ENCODE measurements around the gene EGFL7. TPM values are rescaled to one million over a fixed set of nuclear protein-coding genes. Genes with fewer than 3 reads are reported as not detected.

The EGFL7 gene
- total and polyA plus RNA-seq, 2 donors (not counting 1 experiment from before 2014, with no cell fraction given): 4.2 to 7.9 TPM

- H3K9me3 ChIP-seq (ENCODE audit: control insufficient read depth, insufficient read depth, low read depth, low read length): no peaks in the 10 kb centered on the region
Observed at GRCh38 chr9:136625101-136626065, 37.3 kb upstream of the EGFL7 start.

GRCh38 chr9:136626066-136626725 lies 36.5 kb upstream of the EGFL7 start:
- Histone ChIP-seq H3K4me1 (ENCODE audit: control insufficient read depth, extremely low read depth, insufficient read depth, low read length) (peaks cover 9% of the 10 kb centered on the region), H3K27ac (ENCODE audit: insufficient read depth, low read length) (no peak overlapping the region), H3K4me2 (ENCODE audit: extremely low read depth, insufficient read depth, low read length) (no peak overlapping the region), H3K9ac (ENCODE audit: insufficient read depth, low read length) (no peak overlapping the region), H3K79me2 (ENCODE audit: control insufficient read depth, insufficient read depth, low read length) (no peaks in the 10 kb centered on the region), H3K27me3 (ENCODE audit: control insufficient read depth, insufficient read depth, low read length) (no peaks in the 10 kb centered on the region), H3K36me3 (ENCODE audit: control insufficient read depth, insufficient read depth, low read length) (no peaks in the 10 kb centered on the region), H4K20me1 (ENCODE audit: control insufficient read depth, extremely low read depth, insufficient read depth, low read length) (no peaks in the 10 kb centered on the region), H3K9me3 (ENCODE audit: control insufficient read depth, insufficient read depth, low read depth, low read length) (no peaks in the 10 kb centered on the region), H2AFZ (ENCODE audit: low read length) (no peak overlapping the region), H3K4me3 (replicated peaks in 1 of 4; ENCODE audit: control extremely low read depth in 1 of 4, insufficient read depth in 1 of 4, low read depth in 3 of 4, low read length in 4 of 4) (no peak overlapping the region)
- no peak for DNase-seq (ENCODE audit: low read depth in 2 of 2)
- TF ChIP-seq EZH2 (IDR thresholded peaks at IDR 0.05; ENCODE audit: low read length, missing control alignments): no peak
- no peak for TF ChIP-seq CTCF (conservative IDR thresholded peaks at IDR 0.05 in 1 of 2, IDR thresholded peaks at IDR 0.05 in 1 of 2; ENCODE audit: low read depth in 1 of 2, low read length in 2 of 2)

More at GRCh38 chr9:136625101-136626065, 37.3 kb upstream of the EGFL7 start:
- Histone ChIP-seq H3K27ac (ENCODE audit: insufficient read depth, low read length) (peak overlapping the region; percentile 14), H2AFZ (ENCODE audit: low read length) (no peak overlapping the region), H3K27me3 (ENCODE audit: control insufficient read depth, insufficient read depth, low read length) (no peaks in the 10 kb centered on the region), H3K9ac (ENCODE audit: insufficient read depth, low read length) (no peak overlapping the region), H4K20me1 (ENCODE audit: control insufficient read depth, extremely low read depth, insufficient read depth, low read length) (no peaks in the 10 kb centered on the region), H3K4me3 (replicated peaks in 1 of 4; ENCODE audit: control extremely low read depth in 1 of 4, insufficient read depth in 1 of 4, low read depth in 3 of 4, low read length in 4 of 4) (no peak overlapping the region), H3K36me3 (ENCODE audit: control insufficient read depth, insufficient read depth, low read length) (no peaks in the 10 kb centered on the region), H3K4me2 (ENCODE audit: extremely low read depth, insufficient read depth, low read length) (no peak overlapping the region), H3K4me1 (ENCODE audit: control insufficient read depth, extremely low read depth, insufficient read depth, low read length) (peaks cover 9% of the 10 kb centered on the region), H3K79me2 (ENCODE audit: control insufficient read depth, insufficient read depth, low read length) (no peaks in the 10 kb centered on the region)
- peak; percentile 33 to 45 for TF ChIP-seq CTCF (conservative IDR thresholded peaks at IDR 0.05 in 1 of 2, IDR thresholded peaks at IDR 0.05 in 1 of 2; ENCODE audit: low read depth in 1 of 2, low read length in 2 of 2)
- TF ChIP-seq EZH2 (IDR thresholded peaks at IDR 0.05; ENCODE audit: low read length, missing control alignments): no peak
- DNase-seq (ENCODE audit: low read depth in 2 of 2): peak; percentile 47 to 67

Data from fibroblast of lung (primary cell).